ENCODE results near the gene CCP110. TPM values are rescaled to one million over a fixed set of nuclear protein-coding genes. Genes with fewer than 3 reads are reported as not detected.

The CCP110 gene
- total and polyA plus RNA-seq, 2 experiments from 2014 or later, result 10.7 to 20.9 TPM

- H3K79me2 ChIP-seq (replicated peaks; ENCODE audit: insufficient read depth), result peaks cover 29% of the 10 kb centered on the region
- no peaks in the 10 kb centered on the region for H3K27me3 Mint-ChIP-seq (ENCODE audit: insufficient read depth, low read depth, poor library complexity)
- peaks cover 28% of the 10 kb centered on the region for H3K36me3 ChIP-seq (ENCODE audit: insufficient read depth)
- no peak overlapping the region for H3K27ac ChIP-seq (ENCODE audit: low read depth)
- H3K4me2 ChIP-seq, result no peak overlapping the region
- DNase-seq (ENCODE audit: low spot score), result no peak
- H3K4me3 Mint-ChIP-seq, result no peak overlapping the region
- no peaks in the 10 kb centered on the region for H3K4me1 Mint-ChIP-seq
- H3K9me2 ChIP-seq (ENCODE audit: insufficient read depth), result no peaks in the 10 kb centered on the region
- no peaks in the 10 kb centered on the region for H3K4me1 ChIP-seq (ENCODE audit: insufficient read depth)
- H3K36me3 Mint-ChIP-seq (ENCODE audit: low read depth), result peaks cover 64% of the 10 kb centered on the region
- no peak overlapping the region for H3K27ac Mint-ChIP-seq
- H4K20me1 ChIP-seq (replicated peaks; ENCODE audit: insufficient read depth), result peaks cover 2% of the 10 kb centered on the region
- H3K27me3 ChIP-seq (ENCODE audit: insufficient read depth), result no peaks in the 10 kb centered on the region
- no peaks in the 10 kb centered on the region for H3F3A ChIP-seq (replicated peaks; ENCODE audit: low read depth)
- ATAC-seq, result no peak
- no peaks in the 10 kb centered on the region; the same call in 2 of the 3 replicates for H3K9me3 Mint-ChIP-seq
- TF ChIP-seq ETS1 (IDR thresholded peaks at IDR 0.05) (no peak), JUNB (IDR thresholded peaks at IDR 0.05; ENCODE audit: unreplicated experiment) (no peak)
- TF ChIP-seq, protein P1, sequence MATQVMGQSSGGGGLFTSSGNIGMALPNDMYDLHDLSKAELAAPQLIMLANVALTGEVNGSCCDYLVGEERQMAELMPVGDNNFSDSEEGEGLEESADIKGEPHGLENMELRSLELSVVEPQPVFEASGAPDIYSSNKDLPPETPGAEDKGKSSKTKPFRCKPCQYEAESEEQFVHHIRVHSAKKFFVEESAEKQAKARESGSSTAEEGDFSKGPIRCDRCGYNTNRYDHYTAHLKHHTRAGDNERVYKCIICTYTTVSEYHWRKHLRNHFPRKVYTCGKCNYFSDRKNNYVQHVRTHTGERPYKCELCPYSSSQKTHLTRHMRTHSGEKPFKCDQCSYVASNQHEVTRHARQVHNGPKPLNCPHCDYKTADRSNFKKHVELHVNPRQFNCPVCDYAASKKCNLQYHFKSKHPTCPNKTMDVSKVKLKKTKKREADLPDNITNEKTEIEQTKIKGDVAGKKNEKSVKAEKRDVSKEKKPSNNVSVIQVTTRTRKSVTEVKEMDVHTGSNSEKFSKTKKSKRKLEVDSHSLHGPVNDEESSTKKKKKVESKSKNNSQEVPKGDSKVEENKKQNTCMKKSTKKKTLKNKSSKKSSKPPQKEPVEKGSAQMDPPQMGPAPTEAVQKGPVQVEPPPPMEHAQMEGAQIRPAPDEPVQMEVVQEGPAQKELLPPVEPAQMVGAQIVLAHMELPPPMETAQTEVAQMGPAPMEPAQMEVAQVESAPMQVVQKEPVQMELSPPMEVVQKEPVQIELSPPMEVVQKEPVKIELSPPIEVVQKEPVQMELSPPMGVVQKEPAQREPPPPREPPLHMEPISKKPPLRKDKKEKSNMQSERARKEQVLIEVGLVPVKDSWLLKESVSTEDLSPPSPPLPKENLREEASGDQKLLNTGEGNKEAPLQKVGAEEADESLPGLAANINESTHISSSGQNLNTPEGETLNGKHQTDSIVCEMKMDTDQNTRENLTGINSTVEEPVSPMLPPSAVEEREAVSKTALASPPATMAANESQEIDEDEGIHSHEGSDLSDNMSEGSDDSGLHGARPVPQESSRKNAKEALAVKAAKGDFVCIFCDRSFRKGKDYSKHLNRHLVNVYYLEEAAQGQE (IDR thresholded peaks at IDR 0.05; ENCODE audit: unreplicated experiment), result no peak
- TF ChIP-seq, protein P2, sequence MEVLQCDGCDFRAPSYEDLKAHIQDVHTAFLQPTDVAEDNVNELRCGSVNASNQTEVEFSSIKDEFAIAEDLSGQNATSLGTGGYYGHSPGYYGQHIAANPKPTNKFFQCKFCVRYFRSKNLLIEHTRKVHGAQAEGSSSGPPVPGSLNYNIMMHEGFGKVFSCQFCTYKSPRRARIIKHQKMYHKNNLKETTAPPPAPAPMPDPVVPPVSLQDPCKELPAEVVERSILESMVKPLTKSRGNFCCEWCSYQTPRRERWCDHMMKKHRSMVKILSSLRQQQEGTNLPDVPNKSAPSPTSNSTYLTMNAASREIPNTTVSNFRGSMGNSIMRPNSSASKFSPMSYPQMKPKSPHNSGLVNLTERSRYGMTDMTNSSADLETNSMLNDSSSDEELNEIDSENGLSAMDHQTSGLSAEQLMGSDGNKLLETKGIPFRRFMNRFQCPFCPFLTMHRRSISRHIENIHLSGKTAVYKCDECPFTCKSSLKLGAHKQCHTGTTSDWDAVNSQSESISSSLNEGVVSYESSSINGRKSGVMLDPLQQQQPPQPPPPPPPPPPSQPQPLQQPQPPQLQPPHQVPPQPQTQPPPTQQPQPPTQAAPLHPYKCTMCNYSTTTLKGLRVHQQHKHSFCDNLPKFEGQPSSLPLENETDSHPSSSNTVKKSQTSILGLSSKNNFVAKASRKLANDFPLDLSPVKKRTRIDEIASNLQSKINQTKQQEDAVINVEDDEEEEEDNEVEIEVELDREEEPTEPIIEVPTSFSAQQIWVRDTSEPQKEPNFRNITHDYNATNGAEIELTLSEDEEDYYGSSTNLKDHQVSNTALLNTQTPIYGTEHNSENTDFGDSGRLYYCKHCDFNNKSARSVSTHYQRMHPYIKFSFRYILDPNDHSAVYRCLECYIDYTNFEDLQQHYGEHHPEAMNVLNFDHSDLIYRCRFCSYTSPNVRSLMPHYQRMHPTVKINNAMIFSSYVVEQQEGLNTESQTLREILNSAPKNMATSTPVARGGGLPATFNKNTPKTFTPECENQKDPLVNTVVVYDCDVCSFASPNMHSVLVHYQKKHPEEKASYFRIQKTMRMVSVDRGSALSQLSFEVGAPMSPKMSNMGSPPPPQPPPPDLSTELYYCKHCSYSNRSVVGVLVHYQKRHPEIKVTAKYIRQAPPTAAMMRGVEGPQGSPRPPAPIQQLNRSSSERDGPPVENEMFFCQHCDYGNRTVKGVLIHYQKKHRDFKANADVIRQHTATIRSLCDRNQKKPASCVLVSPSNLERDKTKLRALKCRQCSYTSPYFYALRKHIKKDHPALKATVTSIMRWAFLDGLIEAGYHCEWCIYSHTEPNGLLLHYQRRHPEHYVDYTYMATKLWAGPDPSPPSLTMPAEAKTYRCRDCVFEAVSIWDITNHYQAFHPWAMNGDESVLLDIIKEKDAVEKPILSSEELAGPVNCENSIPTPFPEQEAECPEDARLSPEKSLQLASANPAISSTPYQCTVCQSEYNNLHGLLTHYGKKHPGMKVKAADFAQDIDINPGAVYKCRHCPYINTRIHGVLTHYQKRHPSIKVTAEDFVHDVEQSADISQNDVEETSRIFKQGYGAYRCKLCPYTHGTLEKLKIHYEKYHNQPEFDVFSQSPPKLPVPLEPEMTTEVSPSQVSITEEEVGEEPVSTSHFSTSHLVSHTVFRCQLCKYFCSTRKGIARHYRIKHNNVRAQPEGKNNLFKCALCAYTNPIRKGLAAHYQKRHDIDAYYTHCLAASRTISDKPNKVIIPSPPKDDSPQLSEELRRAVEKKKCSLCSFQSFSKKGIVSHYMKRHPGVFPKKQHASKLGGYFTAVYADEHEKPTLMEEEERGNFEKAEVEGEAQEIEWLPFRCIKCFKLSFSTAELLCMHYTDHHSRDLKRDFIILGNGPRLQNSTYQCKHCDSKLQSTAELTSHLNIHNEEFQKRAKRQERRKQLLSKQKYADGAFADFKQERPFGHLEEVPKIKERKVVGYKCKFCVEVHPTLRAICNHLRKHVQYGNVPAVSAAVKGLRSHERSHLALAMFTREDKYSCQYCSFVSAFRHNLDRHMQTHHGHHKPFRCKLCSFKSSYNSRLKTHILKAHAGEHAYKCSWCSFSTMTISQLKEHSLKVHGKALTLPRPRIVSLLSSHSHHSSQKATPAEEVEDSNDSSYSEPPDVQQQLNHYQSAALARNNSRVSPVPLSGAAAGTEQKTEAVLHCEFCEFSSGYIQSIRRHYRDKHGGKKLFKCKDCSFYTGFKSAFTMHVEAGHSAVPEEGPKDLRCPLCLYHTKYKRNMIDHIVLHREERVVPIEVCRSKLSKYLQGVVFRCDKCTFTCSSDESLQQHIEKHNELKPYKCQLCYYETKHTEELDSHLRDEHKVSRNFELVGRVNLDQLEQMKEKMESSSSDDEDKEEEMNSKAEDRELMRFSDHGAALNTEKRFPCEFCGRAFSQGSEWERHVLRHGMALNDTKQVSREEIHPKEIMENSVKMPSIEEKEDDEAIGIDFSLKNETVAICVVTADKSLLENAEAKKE (CRISPR knock-in tag; IDR thresholded peaks at IDR 0.05), result no peak
- no peak overlapping the region for H3K4me3 ChIP-seq
- no peak overlapping the region for H2AFZ ChIP-seq
Observed at GRCh38 chr16:19512297-19512696, 11.4 kb upstream of the CCP110 start.

All from GM23338 (cell line).